Nephron progenitor cell (in vitro differentiated cells): ENCODE data around the gene TECTB.

Source experiments
- DNase-seq: peaks from one replicate; pipeline ENCODE4 v3.0.0; 2021
- H3K27ac Mint-ChIP-seq: 2 replicates; pipeline ENCODE4 v1.8.0; 2021; ENCODE audit warnings: mild to moderate bottlenecking, moderate library complexity, mixed read lengths
- H3K27me3 Mint-ChIP-seq: 2 replicates; pipeline ENCODE4 v1.8.0; 2021; ENCODE audit warnings: mild to moderate bottlenecking, low read depth, mixed read lengths; ENCODE audit not compliant: poor library complexity
- H3K36me3 Mint-ChIP-seq: 2 replicates; pipeline ENCODE4 v1.8.0; 2021; ENCODE audit warnings: low read depth, mixed read lengths
- H3K4me1 Mint-ChIP-seq: 2 replicates; pipeline ENCODE4 v1.8.0; 2021; ENCODE audit warnings: mixed read lengths
- H3K4me3 Mint-ChIP-seq: 2 replicates; pipeline ENCODE4 v1.8.0; 2021; ENCODE audit warnings: mild to moderate bottlenecking, moderate library complexity, mixed read lengths
- H3K9me3 Mint-ChIP-seq: 2 replicates; pipeline ENCODE4 v1.8.0; 2021; ENCODE audit warnings: mild to moderate bottlenecking, moderate library complexity, mixed read lengths
- CTCF ChIP-seq: fragments of 200-600 bp; sonication (generic); IDR thresholded peaks from 2 replicates; pipeline ENCODE4 v1.5.0; 2021; ENCODE audit warnings: antibody characterized with exemption

The TECTB gene

DNA sequence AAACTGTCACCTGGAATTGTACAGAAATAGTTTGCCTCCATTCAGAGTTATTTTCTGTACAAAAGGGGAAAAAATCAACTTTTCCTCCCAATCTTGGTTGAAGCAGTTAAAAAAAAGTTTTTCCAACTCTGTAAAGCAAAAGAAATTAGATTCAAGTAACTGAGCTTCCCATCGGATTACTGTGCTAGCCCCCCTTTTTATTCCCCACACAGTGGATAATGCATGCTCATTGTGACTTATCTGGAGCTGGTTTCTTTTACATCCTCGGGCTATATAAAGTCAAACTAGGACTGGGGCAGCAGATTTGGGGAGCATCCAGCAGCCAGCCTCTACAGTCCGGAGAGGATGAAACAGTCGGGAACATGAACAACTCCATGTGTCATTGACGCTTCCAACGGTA lies at the start of gene TECTB:
Gene TECTB, plus strand, starts transcription at position 301 of the 400 bp plus-strand sequence. CDS start 335 bp downstream, outside the sequence.
- no peak for DNase-seq
- TF ChIP-seq CTCF = no peak
- Mint-ChIP-seq H3K27me3 (peaks cover 18% of the 10 kb centered on the region), H3K27ac (no peak within 1 kb of the TSS), H3K4me3 (no peak within 1 kb of the TSS), H3K36me3 (no peaks in the 10 kb centered on the region), H3K9me3 (no peaks in the 10 kb centered on the region), H3K4me1 (peaks cover 19% of the 10 kb centered on the region)

GRCh38 chr10:112235141-112235540 lies 48.1 kb upstream of the TECTB start:
- DNase-seq = no peak
- TF ChIP-seq CTCF = no peak
- Mint-ChIP-seq H3K9me3 (peaks cover 23% of the 10 kb centered on the region), H3K27ac (no peak overlapping the region), H3K36me3 (no peaks in the 10 kb centered on the region), H3K27me3 (peaks cover 9% of the 10 kb centered on the region), H3K4me3 (no peak overlapping the region), H3K4me1 (peaks cover 29% of the 10 kb centered on the region)

DNA sequence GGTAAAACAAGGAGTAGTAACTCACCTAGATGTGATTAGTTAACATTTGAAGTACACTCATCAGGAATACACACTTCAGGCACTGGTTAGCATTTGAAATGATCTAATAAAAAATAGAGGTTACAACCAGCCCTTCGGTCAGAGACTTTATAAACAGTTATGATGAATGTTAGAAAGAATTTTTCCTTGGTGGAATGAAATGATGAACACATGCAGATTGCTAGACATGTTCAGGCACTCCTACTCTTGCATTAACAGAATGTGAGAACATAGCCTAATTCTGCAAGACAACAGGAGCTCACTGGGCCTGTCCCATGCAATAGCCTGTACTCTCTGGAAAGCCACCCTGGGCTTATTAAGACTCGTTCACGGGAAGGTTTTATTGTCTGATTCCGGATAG lies 47.3 kb upstream of the TECTB start:
- no peak for DNase-seq
- Mint-ChIP-seq H3K4me1 (peaks cover 29% of the 10 kb centered on the region), H3K9me3 (peaks cover 24% of the 10 kb centered on the region), H3K27me3 (peaks cover 12% of the 10 kb centered on the region), H3K36me3 (no peaks in the 10 kb centered on the region), H3K27ac (no peak overlapping the region), H3K4me3 (no peak overlapping the region)
- no peak for TF ChIP-seq CTCF

GRCh38 chr10:112236486-112236885 lies 46.7 kb upstream of the TECTB start:
- TF ChIP-seq CTCF = no peak
- peaks cover 29% of the 10 kb centered on the region for H3K9me3 Mint-ChIP-seq
- peaks cover 13% of the 10 kb centered on the region for H3K27me3 Mint-ChIP-seq
- H3K4me1 Mint-ChIP-seq = peaks cover 23% of the 10 kb centered on the region
- no peak overlapping the region for H3K4me3 Mint-ChIP-seq
- H3K27ac Mint-ChIP-seq = no peak overlapping the region
- no peaks in the 10 kb centered on the region for H3K36me3 Mint-ChIP-seq
- no peak for DNase-seq

DNA sequence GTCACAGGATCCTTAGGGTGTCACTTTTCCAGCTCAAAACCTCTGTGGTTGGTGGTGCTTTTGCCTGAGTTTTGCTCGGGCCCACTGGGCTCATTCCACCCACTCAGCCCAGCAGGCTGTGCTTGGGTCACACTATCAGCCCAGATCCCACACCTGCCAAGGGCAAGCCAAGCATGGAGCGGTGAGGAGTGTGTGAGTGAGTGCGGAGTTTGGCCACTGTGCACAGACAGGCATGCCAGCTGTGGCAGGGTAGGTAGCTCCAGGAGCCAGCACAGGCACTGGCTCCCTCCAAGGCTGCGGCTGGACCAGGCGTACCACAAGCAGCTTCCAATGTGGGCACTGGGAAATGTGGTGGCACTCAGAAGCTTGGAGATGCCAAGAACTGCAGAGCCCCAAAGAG lies 43.9 kb upstream of the TECTB start:
- TF ChIP-seq CTCF = no peak

GRCh38 chr10:112240441-112240840 lies 42.8 kb upstream of the TECTB start:
- Mint-ChIP-seq H3K4me3 (no peak overlapping the region), H3K27me3 (peaks cover 9% of the 10 kb centered on the region), H3K4me1 (no peaks in the 10 kb centered on the region), H3K36me3 (no peaks in the 10 kb centered on the region), H3K27ac (no peak overlapping the region), H3K9me3 (peaks cover 29% of the 10 kb centered on the region)
- no peak for TF ChIP-seq CTCF
- DNase-seq = no peak

More for the DNA sequence above, 43.9 kb upstream of the TECTB start:
- Mint-ChIP-seq H3K4me1 (peaks cover 9% of the 10 kb centered on the region), H3K36me3 (no peaks in the 10 kb centered on the region), H3K4me3 (no peak overlapping the region), H3K27ac (no peak overlapping the region), H3K9me3 (peaks cover 29% of the 10 kb centered on the region), H3K27me3 (peaks cover 9% of the 10 kb centered on the region)
- no peak for DNase-seq
